Osteocyte (in vitro differentiated cells): ENCODE data around the gene P2RX4. TPM values are rescaled to one million over a fixed set of nuclear protein-coding genes. Genes with fewer than 3 reads are reported as not detected.
A peak's percentile ranks its signal among the peaks of the same experiment; 100 is the strongest.
"Not testable (repeated sequence)": the region's sequence is repeated elsewhere in the genome, so short reads cannot be mapped to it uniquely, and the experiment has no call there.

ENCODE experiments used
- DNase-seq: peaks from one replicate; pipeline ENCODE4 v3.0.0; 2021; ENCODE audit warnings: mixed read lengths; ENCODE audit not compliant: unreplicated experiment; ENCODE audit errors: extremely low spot score
- H3K27ac Mint-ChIP-seq: one replicate; pipeline ENCODE4 v1.8.0; 2021; ENCODE audit warnings: mild to moderate bottlenecking, mixed read lengths; ENCODE audit not compliant: unreplicated experiment
- H3K27me3 Mint-ChIP-seq: one replicate; pipeline ENCODE4 v1.8.0; 2021; ENCODE audit warnings: mixed read lengths; ENCODE audit not compliant: unreplicated experiment
- H3K36me3 Mint-ChIP-seq: one replicate; pipeline ENCODE4 v1.8.0; 2021; ENCODE audit warnings: mixed read lengths; ENCODE audit not compliant: unreplicated experiment
- H3K4me1 Mint-ChIP-seq: one replicate; pipeline ENCODE4 v1.8.0; 2021; ENCODE audit warnings: mixed read lengths; ENCODE audit not compliant: unreplicated experiment
- H3K4me3 Mint-ChIP-seq: one replicate; pipeline ENCODE4 v1.8.0; 2021; ENCODE audit warnings: mild to moderate bottlenecking, moderate library complexity, mixed read lengths; ENCODE audit not compliant: unreplicated experiment
- H3K9me3 Mint-ChIP-seq: one replicate; pipeline ENCODE4 v1.8.0; 2021; ENCODE audit warnings: mixed read lengths; ENCODE audit not compliant: unreplicated experiment
- long read RNA-seq: library from polyadenylated mRNA; unstranded; transcript quantifications from one replicate; pipeline ENCODE4 v2.0.0, GENCODE V29; 2021
- total RNA-seq: library from RNA; stranded (reverse); gene quantifications from 2 replicates; pipeline ENCODE4 v1.2.1, GENCODE V29; 2021
- TF ChIP-seq, protein P1 (sequence below): fragments of 200-600 bp; sonication (generic); IDR thresholded peaks from 2 replicates; pipeline ENCODE4 v1.5.0; 2021; ENCODE audit warnings: antibody characterized with exemption, mild to moderate bottlenecking, moderate library complexity

The P2RX4 gene, protein sequence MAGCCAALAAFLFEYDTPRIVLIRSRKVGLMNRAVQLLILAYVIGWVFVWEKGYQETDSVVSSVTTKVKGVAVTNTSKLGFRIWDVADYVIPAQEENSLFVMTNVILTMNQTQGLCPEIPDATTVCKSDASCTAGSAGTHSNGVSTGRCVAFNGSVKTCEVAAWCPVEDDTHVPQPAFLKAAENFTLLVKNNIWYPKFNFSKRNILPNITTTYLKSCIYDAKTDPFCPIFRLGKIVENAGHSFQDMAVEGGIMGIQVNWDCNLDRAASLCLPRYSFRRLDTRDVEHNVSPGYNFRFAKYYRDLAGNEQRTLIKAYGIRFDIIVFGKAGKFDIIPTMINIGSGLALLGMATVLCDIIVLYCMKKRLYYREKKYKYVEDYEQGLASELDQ
- 20.3 and 21.1 TPM in 2 replicates for total RNA-seq
- long read RNA-seq, transcript P2RX4-202 (12 exons, 2,032 nt) = major isoform, 54 of 64 reads
- long read RNA-seq, partial matches to known transcripts = 3 of 64 reads
- long read RNA-seq, other reads (novel, unspliced or antisense) = 6 of 64 reads

DNA sequence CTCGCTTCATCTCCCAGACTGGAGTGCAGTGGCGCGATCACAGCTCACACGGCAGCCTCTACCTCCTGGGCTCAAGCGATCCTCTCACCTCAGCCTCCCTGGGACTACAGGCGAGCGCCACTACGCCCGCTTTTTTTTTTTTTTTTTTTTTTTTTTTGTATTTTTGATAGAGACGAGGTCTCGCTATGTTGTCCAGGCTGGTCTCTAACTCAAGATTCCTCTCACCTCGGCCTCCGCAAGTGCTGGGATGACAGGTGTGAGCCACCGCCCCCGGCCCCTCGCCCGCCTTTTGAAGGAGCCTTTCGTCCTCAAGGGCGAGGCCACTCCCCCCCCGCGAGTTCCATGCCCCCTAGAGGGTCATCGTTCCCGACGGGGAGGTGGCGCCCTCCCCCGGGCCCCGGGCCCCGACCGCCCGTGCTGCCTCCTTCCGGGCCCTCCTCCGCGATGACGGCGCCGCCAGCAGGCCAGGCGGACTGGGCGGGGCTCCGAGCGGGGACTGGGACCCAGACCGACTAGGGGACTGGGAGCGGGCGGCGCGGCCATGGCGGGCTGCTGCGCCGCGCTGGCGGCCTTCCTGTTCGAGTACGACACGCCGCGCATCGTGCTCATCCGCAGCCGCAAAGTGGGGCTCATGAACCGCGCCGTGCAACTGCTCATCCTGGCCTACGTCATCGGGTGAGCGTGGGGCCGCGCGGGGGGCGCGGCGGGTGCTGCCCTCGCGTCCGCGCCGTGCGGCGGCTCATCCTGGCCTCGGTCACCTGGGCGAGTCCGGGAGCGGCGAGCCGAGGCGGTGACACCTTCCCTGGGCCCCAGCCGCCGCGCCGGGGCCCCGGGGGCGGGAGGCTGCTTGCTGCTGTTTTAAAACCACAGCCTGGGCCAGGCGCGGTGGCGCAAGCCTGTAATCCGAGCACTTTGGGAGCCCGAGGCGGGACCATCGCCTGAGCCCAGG is at the start of gene P2RX4:
P2RX4 (plus strand) TSS at position 506 of the 949 bp plus-strand sequence; CDS start at position 542, 36 bp downstream.
- TF ChIP-seq, protein P1, sequence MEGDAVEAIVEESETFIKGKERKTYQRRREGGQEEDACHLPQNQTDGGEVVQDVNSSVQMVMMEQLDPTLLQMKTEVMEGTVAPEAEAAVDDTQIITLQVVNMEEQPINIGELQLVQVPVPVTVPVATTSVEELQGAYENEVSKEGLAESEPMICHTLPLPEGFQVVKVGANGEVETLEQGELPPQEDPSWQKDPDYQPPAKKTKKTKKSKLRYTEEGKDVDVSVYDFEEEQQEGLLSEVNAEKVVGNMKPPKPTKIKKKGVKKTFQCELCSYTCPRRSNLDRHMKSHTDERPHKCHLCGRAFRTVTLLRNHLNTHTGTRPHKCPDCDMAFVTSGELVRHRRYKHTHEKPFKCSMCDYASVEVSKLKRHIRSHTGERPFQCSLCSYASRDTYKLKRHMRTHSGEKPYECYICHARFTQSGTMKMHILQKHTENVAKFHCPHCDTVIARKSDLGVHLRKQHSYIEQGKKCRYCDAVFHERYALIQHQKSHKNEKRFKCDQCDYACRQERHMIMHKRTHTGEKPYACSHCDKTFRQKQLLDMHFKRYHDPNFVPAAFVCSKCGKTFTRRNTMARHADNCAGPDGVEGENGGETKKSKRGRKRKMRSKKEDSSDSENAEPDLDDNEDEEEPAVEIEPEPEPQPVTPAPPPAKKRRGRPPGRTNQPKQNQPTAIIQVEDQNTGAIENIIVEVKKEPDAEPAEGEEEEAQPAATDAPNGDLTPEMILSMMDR = peak; percentile 41
- DNase-seq = peak; percentile 91
- Mint-ChIP-seq H3K27me3 (no peaks in the 10 kb centered on the region), H3K4me3 (peak within 1 kb of the TSS; percentile 79), H3K27ac (peak within 1 kb of the TSS; percentile 73), H3K4me1 (peaks cover 17% of the 10 kb centered on the region), H3K36me3 (peaks cover 4% of the 10 kb centered on the region), H3K9me3 (no peaks in the 10 kb centered on the region)

DNA sequence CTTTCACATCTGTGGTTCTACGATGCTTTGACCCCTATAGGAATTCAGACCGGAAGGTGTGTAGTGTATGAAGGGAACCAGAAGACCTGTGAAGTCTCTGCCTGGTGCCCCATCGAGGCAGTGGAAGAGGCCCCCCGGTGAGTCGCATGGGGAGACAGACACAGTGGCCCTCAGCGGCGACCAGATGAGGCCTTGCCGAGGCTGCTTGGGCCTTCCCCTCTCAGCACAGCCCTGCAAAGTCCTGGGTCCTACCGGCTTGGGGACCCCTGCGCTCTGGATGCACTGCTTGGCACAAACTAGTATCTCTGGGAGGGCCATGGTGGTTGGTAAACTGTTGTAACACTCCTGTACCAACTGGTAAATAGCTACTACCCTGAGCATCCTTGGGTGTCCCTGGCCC is 47.5 kb upstream of the P2RX4 start:
- H3K4me3 Mint-ChIP-seq = no peak overlapping the region

DNA sequence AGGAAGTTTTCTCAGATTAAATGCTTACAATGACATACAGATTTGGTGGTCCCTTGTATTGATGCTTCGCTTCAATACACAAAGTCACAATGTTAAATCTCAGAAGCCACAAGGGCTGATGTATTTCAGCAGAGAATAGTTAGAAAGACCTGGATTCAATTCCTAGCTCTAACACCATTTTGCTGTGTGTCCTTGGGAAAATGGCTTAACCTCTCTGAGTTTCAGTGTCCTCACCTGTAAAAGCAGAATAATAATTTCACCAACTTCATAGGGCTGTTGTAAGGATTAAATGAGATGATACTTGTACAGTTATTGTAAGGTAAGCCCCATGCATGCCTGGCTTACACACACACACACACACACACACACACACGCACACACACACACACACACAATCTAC is 46.9 kb upstream of the P2RX4 start:
- TF ChIP-seq, protein P1 = no peak
- no peak overlapping the region for H3K27ac Mint-ChIP-seq
- no peak overlapping the region for H3K4me3 Mint-ChIP-seq
- peaks cover 5% of the 10 kb centered on the region for H3K9me3 Mint-ChIP-seq
- H3K4me1 Mint-ChIP-seq = no peaks in the 10 kb centered on the region
- no peak for DNase-seq
- no peaks in the 10 kb centered on the region for H3K36me3 Mint-ChIP-seq
- H3K27me3 Mint-ChIP-seq = peaks cover 43% of the 10 kb centered on the region

More for the DNA sequence above, 47.5 kb upstream of the P2RX4 start:
- TF ChIP-seq, protein P1 = no peak
- no peak for DNase-seq
- H3K27ac Mint-ChIP-seq = no peak overlapping the region
- peaks cover 6% of the 10 kb centered on the region for H3K9me3 Mint-ChIP-seq
- peaks cover 49% of the 10 kb centered on the region for H3K27me3 Mint-ChIP-seq
- no peaks in the 10 kb centered on the region for H3K36me3 Mint-ChIP-seq
- H3K4me1 Mint-ChIP-seq = no peaks in the 10 kb centered on the region

DNA sequence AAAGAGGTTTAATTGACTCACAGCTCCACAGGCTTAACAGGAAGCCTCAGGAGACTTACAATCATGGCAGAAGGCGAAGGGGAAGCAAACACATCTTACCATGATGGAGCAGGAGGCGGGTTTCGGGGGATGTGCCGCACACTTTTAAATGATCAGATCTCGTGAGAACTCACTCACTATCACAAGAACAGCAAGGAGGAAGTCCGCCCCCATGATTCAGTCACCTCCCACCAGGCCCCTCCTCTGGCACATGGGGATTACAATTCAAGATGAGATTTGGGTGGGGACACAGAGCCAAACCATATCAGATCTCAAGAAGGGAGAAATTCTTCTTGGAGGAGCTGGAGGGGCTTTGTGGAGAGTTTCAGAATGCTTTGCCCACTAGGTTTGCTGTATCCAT is 45.1 kb upstream of the P2RX4 start:
- DNase-seq, H3K36me3 Mint-ChIP-seq, H3K9me3 Mint-ChIP-seq, H3K4me1 Mint-ChIP-seq, H3K27ac Mint-ChIP-seq, H3K4me3 Mint-ChIP-seq: not testable (repeated sequence)
- H3K27me3 Mint-ChIP-seq = peaks cover 27% of the 10 kb centered on the region

DNA sequence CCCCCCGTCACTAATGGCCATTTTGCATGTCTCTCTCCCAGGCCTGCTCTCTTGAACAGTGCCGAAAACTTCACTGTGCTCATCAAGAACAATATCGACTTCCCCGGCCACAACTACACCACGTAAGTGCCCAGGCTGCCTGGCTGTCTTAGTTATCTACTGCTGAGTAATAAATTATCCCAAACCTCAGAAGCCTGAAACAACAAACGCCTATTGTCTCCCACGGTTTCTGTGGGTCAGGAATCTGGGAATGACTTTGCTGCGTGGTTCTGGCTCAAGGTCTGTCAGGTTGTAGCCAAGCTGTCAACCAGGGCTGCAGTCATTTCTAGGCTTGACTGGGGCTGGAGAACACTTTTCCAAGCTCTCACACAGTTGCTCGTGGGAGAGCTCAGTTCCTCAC is 44.6 kb upstream of the P2RX4 start:
- TF ChIP-seq, protein P1 = no peak
- Mint-ChIP-seq H3K27me3 (peaks cover 23% of the 10 kb centered on the region), H3K36me3 (no peaks in the 10 kb centered on the region), H3K27ac (no peak overlapping the region), H3K4me3 (no peak overlapping the region), H3K9me3 (no peaks in the 10 kb centered on the region), H3K4me1 (no peaks in the 10 kb centered on the region)
- DNase-seq = no peak
